GM19372 (cell line): ENCODE data around the gene KMT2A.
"Not testable (repeated sequence)": the region's sequence is repeated elsewhere in the genome, so short reads cannot be mapped to it uniquely, and the experiment has no call there.

Experiments
- ATAC-seq: cut with Tn5 transposase; IDR thresholded peaks from one replicate; pipeline ENCODE4 v1.9.1; 2021; ENCODE audit warnings: mild to moderate bottlenecking, low read depth, moderate library complexity; ENCODE audit not compliant: unreplicated experiment

Gene KMT2A

GRCh38 chr11:118435893-118436624 lies at the start of gene KMT2A:
Gene KMT2A (plus strand): TSS chr11:118436492. CDS start chr11:118436513, 21 bp downstream.
- peak; percentile 50 for ATAC-seq

GRCh38 chr11:118396097-118396501 lies 40.2 kb upstream of the KMT2A start:
- no peak for ATAC-seq

GRCh38 chr11:118397448-118397847 lies 38.8 kb upstream of the KMT2A start:
- ATAC-seq: no peak

DNA sequence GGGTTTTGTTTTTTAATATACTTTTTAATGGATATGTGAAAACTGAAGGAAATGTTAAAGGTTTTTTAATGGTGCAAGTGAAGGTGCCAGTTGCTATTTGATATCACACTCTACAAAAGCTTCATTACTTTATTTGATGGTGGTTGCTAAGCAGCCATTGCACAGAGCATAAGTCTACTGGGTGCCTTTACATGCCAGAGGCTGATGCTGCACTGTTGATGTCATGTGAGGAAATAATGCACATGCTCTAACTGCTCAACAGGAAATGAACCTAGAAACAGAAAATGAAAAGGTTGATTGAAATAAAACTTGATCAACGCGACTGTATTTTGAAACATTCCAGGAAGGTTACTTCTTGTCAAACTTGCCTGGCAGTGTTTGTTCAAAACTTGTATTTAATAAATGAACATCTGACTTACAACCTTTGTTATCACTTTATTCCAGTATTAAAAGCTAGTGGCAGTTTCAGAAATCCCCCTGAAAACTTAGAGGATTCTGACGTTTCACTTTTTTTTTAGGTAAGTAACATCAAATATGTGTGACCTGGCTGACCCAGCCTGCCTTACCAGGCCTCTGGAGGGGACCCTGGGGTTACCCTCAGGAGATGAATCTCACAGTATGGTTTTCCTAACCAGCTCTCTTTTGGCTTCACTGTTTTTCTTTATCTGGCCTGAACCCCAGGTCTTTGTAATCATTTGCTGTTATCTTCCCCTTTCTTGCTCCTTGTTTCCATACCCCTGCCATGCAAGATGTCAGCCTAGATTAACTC lies 37.3 kb upstream of the KMT2A start:
- ATAC-seq: no peak

DNA sequence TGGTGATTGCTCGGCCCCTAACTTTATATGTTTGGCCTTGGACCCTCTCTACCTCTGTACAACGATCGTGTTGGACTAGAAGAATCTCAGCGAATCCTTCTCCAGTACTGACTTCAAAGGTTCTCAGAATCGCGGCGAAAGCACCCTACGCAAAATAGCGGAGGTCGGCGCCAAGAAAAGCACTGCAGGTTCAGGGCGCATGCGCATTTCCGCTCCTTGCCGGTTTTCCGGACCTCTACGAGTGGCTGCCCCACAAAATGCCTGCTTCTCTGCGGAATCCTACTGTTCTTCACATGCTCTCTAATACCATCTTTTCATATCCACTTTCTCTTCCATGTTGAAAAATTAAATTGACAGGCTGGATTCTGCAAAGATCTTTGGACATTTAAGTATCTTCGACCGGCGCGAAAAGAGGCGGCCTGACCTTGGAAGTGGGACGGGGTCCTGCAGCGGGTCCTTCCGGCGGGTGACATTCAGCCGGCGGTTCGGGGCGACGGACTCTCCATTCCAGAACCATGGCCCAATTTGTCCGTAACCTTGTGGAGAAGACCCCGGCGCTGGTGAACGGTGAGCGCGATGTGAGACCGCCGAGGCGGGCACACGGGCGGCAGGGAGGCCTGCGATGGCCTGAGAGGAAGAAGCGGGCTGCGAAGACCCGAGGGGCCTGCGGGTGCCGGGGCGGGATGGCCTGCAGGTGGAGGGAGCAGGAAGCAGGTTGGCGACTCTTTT lies 35.0 kb upstream of the KMT2A start, which contains the start of gene ATP5MG:
Gene ATP5MG, plus strand, starts transcription at position 456 of the 729 bp plus-strand sequence. Its CDS starts 60 bp downstream, at position 516.
- ATAC-seq: peak; percentile 66

DNA sequence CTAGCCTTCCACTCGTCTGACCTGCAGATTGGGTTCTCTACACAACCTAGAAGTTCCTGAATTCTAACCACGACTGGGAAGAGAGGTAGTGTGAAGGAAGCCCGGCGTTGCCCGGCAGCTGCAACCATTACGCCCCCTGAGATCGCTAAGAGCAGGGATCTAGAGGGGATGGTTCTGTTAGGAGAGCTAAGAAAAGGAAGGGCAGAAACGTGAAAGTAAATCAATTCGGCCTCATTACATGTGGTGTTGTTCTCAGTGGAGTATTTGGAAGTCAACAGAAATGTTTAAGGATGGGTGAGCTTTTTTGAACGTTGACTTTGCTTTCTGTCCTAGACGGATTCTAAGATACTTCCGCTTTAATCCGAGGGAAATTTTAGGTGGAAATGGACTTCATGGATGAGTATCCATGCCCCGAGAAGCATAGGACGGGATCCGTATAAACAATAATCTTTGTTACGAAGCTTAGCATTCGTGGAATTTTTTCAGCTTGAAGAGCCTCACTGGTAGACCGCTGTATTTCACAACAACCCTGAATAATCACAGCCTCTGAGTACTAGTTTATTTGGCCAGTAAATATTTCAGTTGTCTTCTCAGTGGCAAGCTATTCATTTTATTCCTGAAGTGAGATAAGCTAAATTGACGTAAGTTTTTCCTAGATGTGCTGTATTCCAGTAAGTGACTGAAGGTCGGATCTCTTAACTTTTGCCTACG lies 34.3 kb upstream of the KMT2A start:
- ATAC-seq: no peak

DNA sequence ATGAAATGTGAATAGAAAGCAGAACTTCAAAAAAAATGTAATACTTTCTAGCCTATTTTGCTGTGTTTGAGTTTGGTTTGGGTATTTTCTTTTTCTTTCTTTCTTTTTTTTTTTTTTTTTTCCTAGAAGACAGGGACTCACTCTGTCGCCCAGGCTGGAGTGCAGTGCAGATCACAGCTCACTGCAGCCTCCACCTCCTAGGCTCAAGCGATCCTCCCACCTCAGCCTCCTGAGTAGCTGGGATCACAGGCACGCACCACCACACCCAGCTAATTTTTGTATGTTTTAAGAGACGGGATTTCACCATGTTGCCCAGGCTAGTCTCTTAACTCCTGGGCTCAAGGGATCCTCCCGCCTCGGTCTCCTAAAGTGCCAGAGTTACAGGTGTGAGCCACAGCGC lies 33.7 kb upstream of the KMT2A start:
- ATAC-seq: not testable (repeated sequence)

- ATAC-seq: no peak
Observed at GRCh38 chr11:118406599-118407166, 29.6 kb upstream of the KMT2A start.

DNA sequence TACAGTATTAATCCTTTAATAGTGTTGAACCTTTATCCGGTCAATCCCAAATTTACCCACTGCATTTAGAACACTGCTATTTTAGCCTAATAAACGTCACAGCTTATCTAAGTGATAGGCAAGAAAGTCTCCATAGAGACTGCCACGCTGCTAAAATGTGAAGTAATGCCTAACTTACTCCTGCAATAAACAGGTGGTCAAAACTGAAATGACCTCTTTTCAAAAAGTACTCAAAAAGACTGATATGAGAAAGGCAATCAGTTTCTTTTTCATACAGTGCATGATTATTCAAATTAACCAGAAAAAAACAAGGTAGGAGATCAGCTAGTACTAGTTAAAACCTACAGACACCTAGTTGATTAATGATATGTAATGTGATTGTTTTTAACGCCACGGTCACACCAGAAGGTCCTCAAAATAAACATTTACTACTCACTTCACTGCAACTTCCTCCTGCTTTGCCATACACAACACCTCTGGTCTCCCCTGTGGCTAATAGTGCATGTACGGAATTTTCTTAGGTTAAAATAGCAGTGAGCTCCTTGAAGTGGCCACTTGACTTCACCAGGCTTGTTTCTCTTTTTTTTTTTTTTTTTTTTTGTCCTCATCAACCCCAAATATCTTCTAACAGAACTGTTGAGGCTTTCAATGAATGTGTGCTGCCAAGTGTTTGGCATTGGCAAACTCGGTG lies 26.1 kb upstream of the KMT2A start:
- ATAC-seq: no peak

GRCh38 chr11:118411530-118411929 lies 24.8 kb upstream of the KMT2A start:
- ATAC-seq: no peak

GRCh38 chr11:118412921-118413320 lies 23.4 kb upstream of the KMT2A start:
- ATAC-seq: no peak

DNA sequence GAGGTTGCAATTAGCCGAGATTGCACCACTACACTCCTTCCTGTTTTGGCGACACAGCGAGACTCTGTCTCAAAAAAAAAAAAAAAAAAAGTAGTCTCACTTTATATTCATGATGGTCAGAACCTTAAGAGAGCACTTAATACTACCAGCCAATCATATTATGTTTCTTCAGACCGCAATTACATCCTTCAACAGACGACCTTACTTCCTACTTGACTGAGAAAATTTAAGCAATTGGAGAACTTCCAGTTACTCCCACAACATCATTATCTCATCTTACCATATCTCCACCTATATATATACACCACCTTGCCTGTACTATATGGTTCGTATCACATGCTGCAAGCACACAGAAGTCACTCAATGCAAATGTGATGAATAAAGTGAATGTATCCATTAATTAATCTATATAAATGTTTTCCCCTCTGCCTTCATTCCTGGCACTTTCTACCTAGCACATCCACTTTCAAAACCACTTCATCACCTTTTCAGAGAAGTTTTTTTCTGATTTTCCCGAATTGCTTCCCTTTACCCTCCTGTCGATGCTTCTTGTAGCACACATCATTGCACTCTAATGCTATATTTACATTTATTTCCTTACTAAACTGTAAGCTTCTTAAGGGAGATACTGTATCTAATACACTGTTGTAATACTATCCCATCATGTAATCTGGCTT lies 21.1 kb upstream of the KMT2A start:
- ATAC-seq: no peak

GRCh38 chr11:118415739-118416068 lies 20.6 kb upstream of the KMT2A start:
- no peak for ATAC-seq

DNA sequence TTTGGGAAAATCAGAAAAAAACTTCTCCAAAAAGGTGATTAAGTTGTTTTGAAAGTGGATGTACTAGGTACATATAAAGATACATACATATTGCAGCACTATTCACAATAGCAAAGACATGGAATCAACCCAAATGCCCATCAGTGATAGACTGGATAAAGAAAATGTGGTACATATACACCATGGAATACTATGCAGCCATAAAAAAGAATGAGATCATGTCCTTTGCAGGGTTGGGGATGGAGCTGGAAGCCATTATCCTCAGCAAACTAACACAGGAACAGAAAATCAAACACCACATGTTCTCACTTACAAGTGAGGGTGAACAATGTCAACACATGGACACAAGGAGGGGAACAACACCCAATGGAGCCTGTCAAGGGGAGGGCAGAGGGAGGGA lies 19.4 kb upstream of the KMT2A start:
- not testable (repeated sequence) for ATAC-seq

GRCh38 chr11:118417801-118418200 lies 18.5 kb upstream of the KMT2A start:
- ATAC-seq: no peak

- ATAC-seq: no peak
Observed at GRCh38 chr11:118418766-118419165, 17.5 kb upstream of the KMT2A start.

DNA sequence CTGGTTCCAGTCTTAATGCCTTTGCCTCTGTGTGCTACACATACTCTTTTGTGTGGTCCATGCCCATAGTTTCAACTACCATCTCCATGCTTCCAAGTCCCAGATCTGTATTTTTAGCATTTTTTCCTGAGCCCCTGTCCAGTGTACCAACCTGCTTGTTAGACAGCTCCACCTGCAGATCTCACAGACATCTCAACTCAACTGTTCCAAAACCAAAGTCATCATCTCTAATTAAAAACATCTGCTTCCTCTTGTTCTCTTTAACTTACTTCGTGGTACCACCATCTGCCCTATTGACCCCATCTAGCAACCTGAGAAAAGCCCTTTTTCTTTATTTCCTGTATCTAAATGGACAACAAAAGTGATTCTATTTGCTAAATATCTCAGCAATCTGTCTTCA lies 8.6 kb upstream of the KMT2A start:
- ATAC-seq: no peak

DNA sequence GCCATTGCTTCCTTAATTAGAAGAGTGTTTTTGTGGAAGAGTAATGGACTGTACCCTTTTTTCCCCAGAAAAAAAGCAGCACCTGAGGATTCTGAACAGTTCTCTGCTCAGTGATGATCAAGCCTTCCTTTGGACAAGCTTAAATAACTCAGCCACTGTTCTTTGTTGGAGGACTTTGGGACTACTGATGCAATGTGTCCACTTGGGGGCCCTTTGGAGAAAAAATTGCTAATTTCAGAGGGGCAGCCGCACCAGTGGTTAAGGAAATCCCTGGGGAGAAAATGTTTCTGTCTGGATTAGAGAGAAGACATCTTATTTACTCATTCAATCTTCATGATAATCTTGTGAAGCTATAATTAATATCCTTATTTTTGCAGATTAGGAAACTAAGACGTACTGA lies 5.3 kb upstream of the KMT2A start:
- no peak for ATAC-seq

DNA sequence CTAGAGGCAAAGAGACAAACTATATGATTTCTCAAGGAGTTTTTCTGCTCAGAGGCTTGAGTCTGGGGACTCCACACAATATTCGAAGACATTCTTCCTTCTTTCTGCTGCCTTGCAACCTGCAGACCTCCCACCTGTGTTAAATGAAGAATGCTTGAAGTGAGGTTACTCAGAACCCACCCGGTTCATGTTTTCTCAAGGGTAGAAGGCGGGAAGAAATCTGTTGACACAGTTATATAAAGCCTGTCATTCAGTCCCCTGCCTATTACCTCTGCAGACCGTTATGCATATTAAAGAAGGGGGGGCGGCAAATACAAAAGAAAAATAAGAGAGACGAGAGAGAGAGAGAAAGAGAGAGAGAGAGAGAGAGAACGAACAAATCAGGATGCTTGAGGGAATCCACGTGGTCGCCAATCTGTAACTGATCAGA lies 2.2 kb upstream of the KMT2A start:
- ATAC-seq: no peak
